ENCODE data around the gene NUP62.

DNA sequence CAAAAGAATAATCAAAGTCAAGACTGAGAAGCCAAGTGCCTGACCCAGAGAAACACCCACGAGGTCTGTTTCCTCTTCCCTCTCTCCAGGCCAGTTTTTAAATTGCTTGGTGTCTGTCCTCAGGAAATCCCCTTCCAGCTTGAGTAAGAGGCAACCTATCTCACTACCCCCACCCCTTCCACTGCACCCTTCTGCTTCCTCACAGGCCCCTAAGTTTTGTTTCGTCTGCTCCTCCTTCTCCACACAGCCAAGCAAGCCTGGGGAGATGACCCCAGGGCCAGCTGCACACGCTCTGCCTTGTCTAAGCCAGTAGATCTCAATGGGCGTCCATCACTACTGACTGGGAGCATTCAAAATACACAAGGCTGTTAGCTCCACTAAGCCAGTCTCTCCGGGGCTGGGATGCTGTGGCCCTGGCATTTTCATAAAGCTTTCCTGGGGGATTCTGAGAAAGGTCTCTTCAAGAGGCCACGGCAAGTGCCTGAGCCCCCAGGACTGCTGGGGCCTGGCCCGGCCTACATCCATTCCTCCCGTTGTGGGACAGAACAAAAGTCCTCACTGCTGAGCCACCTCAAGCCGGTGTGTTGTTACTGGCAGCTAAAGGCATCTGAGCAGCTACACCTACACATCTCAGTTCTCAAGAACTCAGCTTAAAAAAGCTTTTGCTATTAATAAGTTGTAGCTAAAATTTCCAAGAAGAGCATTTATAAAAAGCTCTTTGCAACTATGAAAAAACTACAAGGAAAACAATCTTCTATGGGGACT is 17.7 kb downstream of the NUP62 start:
- TF ChIP-seq, protein P1, sequence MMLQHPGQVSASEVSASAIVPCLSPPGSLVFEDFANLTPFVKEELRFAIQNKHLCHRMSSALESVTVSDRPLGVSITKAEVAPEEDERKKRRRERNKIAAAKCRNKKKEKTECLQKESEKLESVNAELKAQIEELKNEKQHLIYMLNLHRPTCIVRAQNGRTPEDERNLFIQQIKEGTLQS (IDR thresholded peaks at IDR 0.05), result no peak
- TF ChIP-seq, protein P2, sequence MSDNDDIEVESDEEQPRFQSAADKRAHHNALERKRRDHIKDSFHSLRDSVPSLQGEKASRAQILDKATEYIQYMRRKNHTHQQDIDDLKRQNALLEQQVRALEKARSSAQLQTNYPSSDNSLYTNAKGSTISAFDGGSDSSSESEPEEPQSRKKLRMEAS (IDR thresholded peaks at IDR 0.05), result no peak
- TF ChIP-seq CTCF (IDR thresholded peaks at IDR 0.05; ENCODE audit: low read depth, low read length, missing input control), result no peak
- TF ChIP-seq YY1 (IDR thresholded peaks at IDR 0.05), result no peak
- no peak for TF ChIP-seq TAF1 (conservative IDR thresholded peaks at IDR 0.05)
- no peak for TF ChIP-seq JUND (IDR thresholded peaks at IDR 0.05)
- TF ChIP-seq REST (IDR thresholded peaks at IDR 0.05), result no peak
- TF ChIP-seq, protein P3, sequence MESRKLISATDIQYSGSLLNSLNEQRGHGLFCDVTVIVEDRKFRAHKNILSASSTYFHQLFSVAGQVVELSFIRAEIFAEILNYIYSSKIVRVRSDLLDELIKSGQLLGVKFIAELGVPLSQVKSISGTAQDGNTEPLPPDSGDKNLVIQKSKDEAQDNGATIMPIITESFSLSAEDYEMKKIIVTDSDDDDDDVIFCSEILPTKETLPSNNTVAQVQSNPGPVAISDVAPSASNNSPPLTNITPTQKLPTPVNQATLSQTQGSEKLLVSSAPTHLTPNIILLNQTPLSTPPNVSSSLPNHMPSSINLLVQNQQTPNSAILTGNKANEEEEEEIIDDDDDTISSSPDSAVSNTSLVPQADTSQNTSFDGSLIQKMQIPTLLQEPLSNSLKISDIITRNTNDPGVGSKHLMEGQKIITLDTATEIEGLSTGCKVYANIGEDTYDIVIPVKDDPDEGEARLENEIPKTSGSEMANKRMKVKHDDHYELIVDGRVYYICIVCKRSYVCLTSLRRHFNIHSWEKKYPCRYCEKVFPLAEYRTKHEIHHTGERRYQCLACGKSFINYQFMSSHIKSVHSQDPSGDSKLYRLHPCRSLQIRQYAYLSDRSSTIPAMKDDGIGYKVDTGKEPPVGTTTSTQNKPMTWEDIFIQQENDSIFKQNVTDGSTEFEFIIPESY (IDR thresholded peaks at IDR 0.05), result no peak
- TF ChIP-seq EGR1 (IDR thresholded peaks at IDR 0.05; ENCODE audit: low read depth in 2 of 2), result no peak
- no peak for TF ChIP-seq FOXA1 (IDR thresholded peaks at IDR 0.05)
- TF ChIP-seq SP1 (IDR thresholded peaks at IDR 0.05), result no peak
- no peak for TF ChIP-seq GABPA (IDR thresholded peaks at IDR 0.05 in 1 of 2, conservative IDR thresholded peaks at IDR 0.05 in 1 of 2)
- TF ChIP-seq RAD21 (IDR thresholded peaks at IDR 0.05), result no peak
- no peak for TF ChIP-seq HNF4A (conservative IDR thresholded peaks at IDR 0.05)
